HepG2 (cell line): ENCODE results near the gene IL6ST. TPM values are rescaled to one million over a fixed set of nuclear protein-coding genes. Genes with fewer than 3 reads are reported as not detected.

ENCODE experiments used
- CEBPG ChIP-seq: IDR thresholded peaks from 2 replicates; pipeline ENCODE4 v1.6.1; 2016
- GABPB1 ChIP-seq: IDR thresholded peaks from 2 replicates; pipeline ENCODE4 v1.6.1; 2016; ENCODE audit warnings: mild to moderate bottlenecking, missing genetic modification reagents, moderate library complexity, missing compliant biosample characterization
- GLMP ChIP-seq: sonication (generic); formaldehyde crosslinking; IDR thresholded peaks from 2 replicates; pipeline ENCODE4 v1.9.0; 2021; ENCODE audit warnings: missing genetic modification reagents, mild to moderate bottlenecking, borderline replicate concordance
- HOMEZ ChIP-seq: IDR thresholded peaks from 2 replicates; pipeline ENCODE4 v1.6.1; 2016; ENCODE audit warnings: low read depth
- MXD1 ChIP-seq: sonication (generic); formaldehyde crosslinking; IDR thresholded peaks from 2 replicates; pipeline ENCODE4 v1.4.0; 2020; ENCODE audit warnings: mild to moderate bottlenecking, missing genetic modification reagents
- MXI1 ChIP-seq: IDR thresholded peaks from 3 replicates; pipeline ENCODE4 v1.6.1; 2012; ENCODE audit warnings: low read depth, low read length, inconsistent platforms, borderline replicate concordance
- SCMH1 ChIP-seq: sonication (generic); formaldehyde crosslinking; IDR thresholded peaks from 2 replicates; pipeline ENCODE4 v1.9.0; 2021; ENCODE audit warnings: missing genetic modification reagents, mild to moderate bottlenecking, borderline replicate concordance
- TAF15 ChIP-seq: fragments of 200-400 bp; formaldehyde crosslinking; IDR thresholded peaks from one replicate; pipeline ENCODE4 v1.6.1; 2018; ENCODE audit warnings: mild to moderate bottlenecking, low read depth, low read length; ENCODE audit not compliant: poor library complexity, severe bottlenecking
- TFDP1 ChIP-seq: IDR thresholded peaks from 2 replicates; pipeline ENCODE4 v1.6.1; 2016; ENCODE audit warnings: missing compliant biosample characterization, missing genetic modification reagents, borderline replicate concordance
- ZC3H13 ChIP-seq: sonication (generic); formaldehyde crosslinking; IDR thresholded peaks from 2 replicates; pipeline ENCODE4 v1.8.1; 2023; ENCODE audit warnings: mild to moderate bottlenecking, missing genetic modification reagents, moderate library complexity
- ZFAT ChIP-seq: sonication (generic); formaldehyde crosslinking; conservative IDR thresholded peaks from 2 replicates; pipeline ENCODE4 v1.8.1; 2023; ENCODE audit warnings: missing genetic modification reagents, inconsistent platforms
- ZNF138 ChIP-seq: sonication (generic); formaldehyde crosslinking; IDR thresholded peaks from 2 replicates; pipeline ENCODE4 v1.5.0; 2020; ENCODE audit warnings: mild to moderate bottlenecking, low read depth, missing genetic modification reagents
- ZNF225 ChIP-seq: sonication (generic); formaldehyde crosslinking; IDR thresholded peaks from 2 replicates; pipeline ENCODE4 v1.4.0; 2020; ENCODE audit warnings: mild to moderate bottlenecking, missing genetic modification reagents
- ZNF275 ChIP-seq: sonication (generic); formaldehyde crosslinking; IDR thresholded peaks from 2 replicates; pipeline ENCODE4 v1.8.0; 2022; ENCODE audit warnings: missing genetic modification reagents, mild to moderate bottlenecking, inconsistent platforms, borderline replicate concordance
- ZNF354B ChIP-seq: sonication (generic); formaldehyde crosslinking; IDR thresholded peaks from 2 replicates; pipeline ENCODE4 v1.8.0; 2022; ENCODE audit warnings: mild to moderate bottlenecking, missing genetic modification reagents
- ZNF552 ChIP-seq: sonication (generic); formaldehyde crosslinking; IDR thresholded peaks from 2 replicates; pipeline ENCODE4 v1.9.0; 2022; ENCODE audit warnings: missing genetic modification reagents, mild to moderate bottlenecking, borderline replicate concordance
- ZNF7 ChIP-seq: IDR thresholded peaks from 2 replicates; pipeline ENCODE4 v1.6.1; 2016; ENCODE audit warnings: missing biosample characterization, missing genetic modification reagents
- ZNF703 ChIP-seq: sonication (generic); formaldehyde crosslinking; IDR thresholded peaks from 2 replicates; pipeline ENCODE4 v1.5.1; 2020; ENCODE audit warnings: missing genetic modification reagents, mild to moderate bottlenecking, moderate library complexity, borderline replicate concordance
- ZNF709 ChIP-seq: sonication (generic); formaldehyde crosslinking; IDR thresholded peaks from 2 replicates; pipeline ENCODE4 v1.5.0; 2020; ENCODE audit warnings: mild to moderate bottlenecking, missing genetic modification reagents
- ZNF775 ChIP-seq: sonication (generic); formaldehyde crosslinking; IDR thresholded peaks from 2 replicates; pipeline ENCODE4 v1.4.0; 2020; ENCODE audit warnings: missing genetic modification reagents, mild to moderate bottlenecking, moderate library complexity, borderline replicate concordance
- ZSCAN31 ChIP-seq: sonication (generic); formaldehyde crosslinking; IDR thresholded peaks from 2 replicates; pipeline ENCODE4 v1.5.0; 2020; ENCODE audit warnings: low read depth, mild to moderate bottlenecking, missing genetic modification reagents
- polyA plus RNA-seq, 8 experiments: library from polyadenylated mRNA; depleted of rRNA in 3 of 8; stranded (reverse) in 7 of 8; unstranded in 1 of 8; fragments of >200 nt; fragmentation: Illumina TruSeq in 4 of 8; extraction: Trizol in 4 of 8; gene quantifications; 2 replicates each; pipeline versions ENCODE4 v1.2.1 to v1.2.3, GENCODE V29; 2011 to 2016; ENCODE audit warnings: low read depth in 4 of 8, missing spikeins in 1 of 8, mixed read lengths in 1 of 8; ENCODE audit not compliant: insufficient read depth in 1 of 8
- total RNA-seq, 5 experiments: library from RNA; depleted of rRNA; stranded (reverse); fragments of >200 nt; fragmentation: Illumina TruSeq; extraction: Trizol; gene quantifications; 2 replicates each; pipeline ENCODE4 v1.2.3, GENCODE V29; 2016; ENCODE audit warnings: low read depth in 1 of 5

IL6ST gene
- total and polyA plus RNA-seq, 2 of the 13 experiments (the other 11 are each of a cell fraction or from before 2014, with no cell fraction given): 66.6 to 166 TPM

GRCh38 chr5:55994495-55994997 is at the start of gene IL6ST (continued):
- TF ChIP-seq TFDP1 (CRISPR knock-in tag): 0 out of 2 replicates have a peak, but pooled peaks have one; percentile 12
- TF ChIP-seq ZNF7 (CRISPR knock-in tag): 0 out of 2 replicates have a peak, but pooled peaks have one; percentile 3
- TF ChIP-seq MXI1: peak; percentile 70; the same call in 1 of the 3 replicates
- TF ChIP-seq ZNF354B (CRISPR knock-in tag): peak; percentile 85; the same call in 1 of the 2 replicates
- no peak for TF ChIP-seq ZC3H13 (CRISPR knock-in tag)
- 0 out of 2 replicates have a peak, but pooled peaks have one; percentile 4 for TF ChIP-seq MXD1 (CRISPR knock-in tag)
- TF ChIP-seq ZNF709 (CRISPR knock-in tag): peak; percentile 79; the same call in 1 of the 2 replicates
- no peak; the same call in 1 of the 2 replicates for TF ChIP-seq CEBPG
- peak; percentile 55; the same call in 1 of the 2 replicates for TF ChIP-seq ZNF275 (CRISPR knock-in tag)
- TF ChIP-seq ZSCAN31 (CRISPR knock-in tag): 0 out of 2 replicates have a peak, but pooled peaks have one; percentile 81
- 0 out of 2 replicates have a peak, but pooled peaks have one; percentile 14 for TF ChIP-seq ZNF225 (CRISPR knock-in tag)
- no peak for TF ChIP-seq HOMEZ (CRISPR knock-in tag)
- no peak for TF ChIP-seq SCMH1
- no peak for TF ChIP-seq ZNF552
- peak; percentile 65; the same call in 1 of the 2 replicates for TF ChIP-seq ZNF138
- TF ChIP-seq GLMP (CRISPR knock-in tag): no peak
- TF ChIP-seq ZNF775 (CRISPR knock-in tag): no peak
- no peak for TF ChIP-seq ZFAT (CRISPR knock-in tag)
- no peak; the same call in 1 of the 2 replicates for TF ChIP-seq ZNF703
- TF ChIP-seq GABPB1 (CRISPR knock-in tag): no peak
- no peak for TF ChIP-seq TAF15
